ENCODE data around the gene HOXB3. TPM values are rescaled to one million over a fixed set of nuclear protein-coding genes. Genes with fewer than 3 reads are reported as not detected.

HOXB3 gene
- total RNA-seq, 1 donor from 2014 or later, result not detected

- peaks cover 84% of the 10 kb centered on the region for H3K79me2 ChIP-seq (ENCODE audit: insufficient read depth, low read length)
- H2AFZ ChIP-seq (ENCODE audit: low read depth, low read length), result no peak overlapping the region
- peak overlapping the region; percentile 80 for H3K4me2 ChIP-seq (ENCODE audit: low read length)
- no peak for DNase-seq (ENCODE audit: low read depth)
- FAIRE-seq, result no peak
- no peaks in the 10 kb centered on the region for H4K20me1 ChIP-seq (ENCODE audit: insufficient read depth, low read length)
- no peaks in the 10 kb centered on the region for H3K9me3 ChIP-seq (ENCODE audit: insufficient read depth, low read depth, low read length)
- no peak for TF ChIP-seq EZH2 (IDR thresholded peaks at IDR 0.05; ENCODE audit: insufficient read depth, low read length)
- no peak for TF ChIP-seq CTCF (IDR thresholded peaks at IDR 0.05; ENCODE audit: insufficient read depth, low read depth, low read length)
- no peaks in the 10 kb centered on the region for H3K36me3 Mint-ChIP-seq (ENCODE audit: low read depth, unreplicated experiment)
- H3K4me3 ChIP-seq (ENCODE audit: insufficient read depth, low read depth, low read length), result peak overlapping the region; percentile 11
- no peaks in the 10 kb centered on the region for H3K36me3 ChIP-seq (ENCODE audit: insufficient read depth, low read length)
- H3K27ac ChIP-seq (ENCODE audit: low read depth, low read length), result peak overlapping the region; percentile 77
- H3K4me3 Mint-ChIP-seq (ENCODE audit: unreplicated experiment), result no peak overlapping the region
- peaks cover 13% of the 10 kb centered on the region for H3K9me3 Mint-ChIP-seq (ENCODE audit: unreplicated experiment)
- H3K27me3 ChIP-seq (ENCODE audit: insufficient read depth, low read length), result peaks cover 94% of the 10 kb centered on the region
- peaks cover 34% of the 10 kb centered on the region for H3K4me1 ChIP-seq (ENCODE audit: insufficient read depth, low read length)
- peak overlapping the region; percentile 82 for H3K9ac ChIP-seq (ENCODE audit: low read length)
- peaks cover 16% of the 10 kb centered on the region for H3K27me3 Mint-ChIP-seq (ENCODE audit: low read depth, unreplicated experiment)
- H3K4me1 Mint-ChIP-seq (ENCODE audit: low read depth, unreplicated experiment), result no peaks in the 10 kb centered on the region
- no peak overlapping the region for H3K27ac Mint-ChIP-seq (ENCODE audit: unreplicated experiment)
Observed at GRCh38 chr17:48571826-48572417, 18.1 kb downstream of the HOXB3 start.

- H3K27me3 Mint-ChIP-seq (ENCODE audit: low read depth, unreplicated experiment), result peaks cover 11% of the 10 kb centered on the region
- no peak for TF ChIP-seq CTCF (IDR thresholded peaks at IDR 0.05; ENCODE audit: insufficient read depth, low read depth, low read length)
- no peak for TF ChIP-seq EZH2 (IDR thresholded peaks at IDR 0.05; ENCODE audit: insufficient read depth, low read length)
- Histone ChIP-seq H3K4me1 (ENCODE audit: insufficient read depth, low read length) (peaks cover 34% of the 10 kb centered on the region), H4K20me1 (ENCODE audit: insufficient read depth, low read length) (no peaks in the 10 kb centered on the region), H3K4me2 (ENCODE audit: low read length) (peak overlapping the region; percentile 80), H3K9me3 (ENCODE audit: insufficient read depth, low read depth, low read length) (no peaks in the 10 kb centered on the region), H3K36me3 (ENCODE audit: insufficient read depth, low read length) (no peaks in the 10 kb centered on the region), H3K27ac (ENCODE audit: low read depth, low read length) (peak overlapping the region; percentile 77), H3K4me3 (ENCODE audit: insufficient read depth, low read depth, low read length) (peak overlapping the region; percentile 19), H3K27me3 (ENCODE audit: insufficient read depth, low read length) (peaks cover 96% of the 10 kb centered on the region), H2AFZ (ENCODE audit: low read depth, low read length) (no peak overlapping the region), H3K79me2 (ENCODE audit: insufficient read depth, low read length) (peaks cover 88% of the 10 kb centered on the region), H3K9ac (ENCODE audit: low read length) (peak overlapping the region; percentile 82)
- H3K27ac Mint-ChIP-seq (ENCODE audit: unreplicated experiment), result no peak overlapping the region
- H3K36me3 Mint-ChIP-seq (ENCODE audit: low read depth, unreplicated experiment), result no peaks in the 10 kb centered on the region
- H3K9me3 Mint-ChIP-seq (ENCODE audit: unreplicated experiment), result peaks cover 13% of the 10 kb centered on the region
- FAIRE-seq, result no peak
- H3K4me1 Mint-ChIP-seq (ENCODE audit: low read depth, unreplicated experiment), result no peaks in the 10 kb centered on the region
- no peak for DNase-seq (ENCODE audit: low read depth)
- no peak overlapping the region for H3K4me3 Mint-ChIP-seq (ENCODE audit: unreplicated experiment)
Observed at GRCh38 chr17:48571024-48571818, 18.8 kb downstream of the HOXB3 start.

Data from astrocyte (in vitro differentiated cells and primary cell).